ENCODE measurements around the gene NR1H4. TPM values are rescaled to one million over a fixed set of nuclear protein-coding genes. Genes with fewer than 3 reads are reported as not detected.

NR1H4 gene
- total RNA-seq, 2 donors from 2014 or later, result 2.2 to 20.5 TPM

GRCh38 chr12:100458191-100458590 lies 15.5 kb upstream of the NR1H4 start:
- H3K36me3 ChIP-seq, result no peaks in the 10 kb centered on the region
- no peak for TF ChIP-seq CTCF (IDR thresholded peaks at IDR 0.05)
- no peak overlapping the region for H3K9ac ChIP-seq (ENCODE audit: low read depth in 2 of 2, low read length in 2 of 2)
- no peaks in the 10 kb centered on the region for H3K9me3 ChIP-seq
- H3K4me3 ChIP-seq, result no peak overlapping the region
- intact Hi-C loops (cut with DNase I), result no loop called here
- no peak for DNase-seq
- no peak overlapping the region for H3K27ac ChIP-seq
- H3K4me1 ChIP-seq, result no peaks in the 10 kb centered on the region
- H3K27me3 ChIP-seq, result no peaks in the 10 kb centered on the region

- Histone ChIP-seq H3K9me3 (no peaks in the 10 kb centered on the region), H3K27me3 (no peaks in the 10 kb centered on the region), H3K36me3 (no peaks in the 10 kb centered on the region), H3K9ac (ENCODE audit: low read depth in 2 of 2, low read length in 2 of 2) (no peak overlapping the region), H3K4me1 (no peaks in the 10 kb centered on the region), H3K4me3 (no peak overlapping the region), H3K27ac (no peak overlapping the region)
- intact Hi-C loops (cut with DNase I), result no loop called here
- no peak for TF ChIP-seq CTCF (IDR thresholded peaks at IDR 0.05)
- DNase-seq, result no peak
Measured at GRCh38 chr12:100460702-100461101, 13.0 kb upstream of the NR1H4 start.

- H3K9me3 ChIP-seq, result no peaks in the 10 kb centered on the region
- no peaks in the 10 kb centered on the region for H3K36me3 ChIP-seq
- H3K4me1 ChIP-seq, result no peaks in the 10 kb centered on the region
- H3K27me3 ChIP-seq, result no peaks in the 10 kb centered on the region
- H3K4me3 ChIP-seq, result no peak overlapping the region
- H3K27ac ChIP-seq, result no peak overlapping the region
- no peak for DNase-seq
- H3K9ac ChIP-seq (ENCODE audit: low read depth in 2 of 2, low read length in 2 of 2), result no peak overlapping the region
- intact Hi-C loops (cut with DNase I), result no loop called here
- TF ChIP-seq CTCF (IDR thresholded peaks at IDR 0.05), result no peak
Measured at GRCh38 chr12:100461330-100461973, 12.2 kb upstream of the NR1H4 start.

GRCh38 chr12:100463661-100464060 lies 10.0 kb upstream of the NR1H4 start:
- no peak overlapping the region for H3K4me3 ChIP-seq
- H3K27ac ChIP-seq, result no peak overlapping the region
- H3K36me3 ChIP-seq, result no peaks in the 10 kb centered on the region
- H3K4me1 ChIP-seq, result no peaks in the 10 kb centered on the region
- no peaks in the 10 kb centered on the region for H3K9me3 ChIP-seq
- TF ChIP-seq CTCF (IDR thresholded peaks at IDR 0.05), result no peak
- H3K9ac ChIP-seq (ENCODE audit: low read depth in 2 of 2, low read length in 2 of 2), result no peak overlapping the region
- no peaks in the 10 kb centered on the region for H3K27me3 ChIP-seq
- intact Hi-C loops (cut with DNase I), result no loop called here
- DNase-seq, result no peak

GRCh38 chr12:100464529-100464928 lies 9.1 kb upstream of the NR1H4 start:
- Histone ChIP-seq H3K27ac (no peak overlapping the region), H3K9ac (ENCODE audit: low read depth in 2 of 2, low read length in 2 of 2) (no peak overlapping the region), H3K4me3 (no peak overlapping the region), H3K27me3 (no peaks in the 10 kb centered on the region), H3K36me3 (no peaks in the 10 kb centered on the region), H3K9me3 (no peaks in the 10 kb centered on the region), H3K4me1 (no peaks in the 10 kb centered on the region)
- intact Hi-C loops (cut with DNase I), result no loop called here
- no peak for DNase-seq
- TF ChIP-seq CTCF (IDR thresholded peaks at IDR 0.05), result no peak

Measured in colonic mucosa (tissue), 4 donors.